ENCODE data around the gene RBPJ.

RBPJ gene

GRCh38 chr4:26330946-26331345 is 10.1 kb downstream of the RBPJ start:
- no peak for DNase-seq
- H3F3A ChIP-seq (ENCODE audit: insufficient read depth, low read length) = no peaks in the 10 kb centered on the region; the same call in 1 of the 2 replicates
- no peaks in the 10 kb centered on the region for H3K9me2 ChIP-seq (replicated peaks; ENCODE audit: insufficient read depth, low read length)
- no peaks in the 10 kb centered on the region for H3K4me1 ChIP-seq (ENCODE audit: low read length)
- H3K27me3 ChIP-seq (replicated peaks; ENCODE audit: insufficient read depth, low read length) = no peaks in the 10 kb centered on the region
- no peaks in the 10 kb centered on the region for H3K36me3 ChIP-seq (replicated peaks; ENCODE audit: insufficient read depth, low read length)
- H2AFZ ChIP-seq (ENCODE audit: low read length) = no peak overlapping the region
- peaks cover 98% of the 10 kb centered on the region for H3K79me2 ChIP-seq (ENCODE audit: low read length)
- no peak overlapping the region for H3K27ac ChIP-seq (ENCODE audit: low read length)
- H4K20me1 ChIP-seq (ENCODE audit: insufficient read depth, low read length) = peaks cover 22% of the 10 kb centered on the region
- H3K4me3 ChIP-seq (ENCODE audit: low read length) = no peak overlapping the region
- H3K9ac ChIP-seq (ENCODE audit: low read length) = no peak overlapping the region
- H3K4me2 ChIP-seq (ENCODE audit: low read depth, low read length) = no peak overlapping the region
- TF ChIP-seq CTCF (IDR thresholded peaks at IDR 0.05; ENCODE audit: low read length) (no peak), EZH2 (optimal IDR thresholded peaks at IDR 0.05; ENCODE audit: low read depth, low read length) (no peak), EZH2phosphoT487 (IDR thresholded peaks at IDR 0.05; ENCODE audit: low read length) (no peak)
- H3K9me3 ChIP-seq (replicated peaks; ENCODE audit: insufficient read depth, low read length) = no peaks in the 10 kb centered on the region

GRCh38 chr4:26331380-26331950 is 10.7 kb downstream of the RBPJ start:
- no peaks in the 10 kb centered on the region for H3K27me3 ChIP-seq (replicated peaks; ENCODE audit: insufficient read depth, low read length)
- no peak overlapping the region for H3K4me3 ChIP-seq (ENCODE audit: low read length)
- H3K79me2 ChIP-seq (ENCODE audit: low read length) = peaks cover 98% of the 10 kb centered on the region
- TF ChIP-seq CTCF (IDR thresholded peaks at IDR 0.05; ENCODE audit: low read length) = no peak
- no peak for TF ChIP-seq EZH2 (optimal IDR thresholded peaks at IDR 0.05; ENCODE audit: low read depth, low read length)
- TF ChIP-seq EZH2phosphoT487 (IDR thresholded peaks at IDR 0.05; ENCODE audit: low read length) = no peak
- H3F3A ChIP-seq (ENCODE audit: insufficient read depth, low read length) = no peaks in the 10 kb centered on the region; the same call in 1 of the 2 replicates
- DNase-seq = no peak
- no peaks in the 10 kb centered on the region for H3K4me1 ChIP-seq (ENCODE audit: low read length)
- H2AFZ ChIP-seq (ENCODE audit: low read length) = no peak overlapping the region
- H3K4me2 ChIP-seq (ENCODE audit: low read depth, low read length) = no peak overlapping the region
- H3K9ac ChIP-seq (ENCODE audit: low read length) = no peak overlapping the region
- H4K20me1 ChIP-seq (ENCODE audit: insufficient read depth, low read length) = peaks cover 19% of the 10 kb centered on the region
- no peaks in the 10 kb centered on the region for H3K9me3 ChIP-seq (replicated peaks; ENCODE audit: insufficient read depth, low read length)
- H3K9me2 ChIP-seq (replicated peaks; ENCODE audit: insufficient read depth, low read length) = no peaks in the 10 kb centered on the region
- H3K36me3 ChIP-seq (replicated peaks; ENCODE audit: insufficient read depth, low read length) = no peaks in the 10 kb centered on the region
- H3K27ac ChIP-seq (ENCODE audit: low read length) = no peak overlapping the region

- Histone ChIP-seq H3K4me3 (ENCODE audit: low read length) (no peak overlapping the region), H3K36me3 (replicated peaks; ENCODE audit: insufficient read depth, low read length) (no peaks in the 10 kb centered on the region), H3K9ac (ENCODE audit: low read length) (no peak overlapping the region), H3K79me2 (ENCODE audit: low read length) (peaks cover 98% of the 10 kb centered on the region), H2AFZ (ENCODE audit: low read length) (no peak overlapping the region), H3K4me2 (ENCODE audit: low read depth, low read length) (no peak overlapping the region), H3K9me3 (replicated peaks; ENCODE audit: insufficient read depth, low read length) (no peaks in the 10 kb centered on the region), H4K20me1 (ENCODE audit: insufficient read depth, low read length) (peaks cover 6% of the 10 kb centered on the region), H3K9me2 (replicated peaks; ENCODE audit: insufficient read depth, low read length) (no peaks in the 10 kb centered on the region), H3K27ac (ENCODE audit: low read length) (no peak overlapping the region), H3F3A (ENCODE audit: insufficient read depth, low read length) (no peaks in the 10 kb centered on the region; the same call in 1 of the 2 replicates), H3K4me1 (ENCODE audit: low read length) (no peaks in the 10 kb centered on the region), H3K27me3 (replicated peaks; ENCODE audit: insufficient read depth, low read length) (no peaks in the 10 kb centered on the region)
- no peak for DNase-seq
- no peak for TF ChIP-seq EZH2 (optimal IDR thresholded peaks at IDR 0.05; ENCODE audit: low read depth, low read length)
- no peak for TF ChIP-seq CTCF (IDR thresholded peaks at IDR 0.05; ENCODE audit: low read length)
- no peak for TF ChIP-seq EZH2phosphoT487 (IDR thresholded peaks at IDR 0.05; ENCODE audit: low read length)
Measured at GRCh38 chr4:26334366-26334765, 13.6 kb downstream of the RBPJ start.

Data from MM.1S (cell line).